ENCODE measurements around the gene TSSK6.

TSSK6 gene

DNA sequence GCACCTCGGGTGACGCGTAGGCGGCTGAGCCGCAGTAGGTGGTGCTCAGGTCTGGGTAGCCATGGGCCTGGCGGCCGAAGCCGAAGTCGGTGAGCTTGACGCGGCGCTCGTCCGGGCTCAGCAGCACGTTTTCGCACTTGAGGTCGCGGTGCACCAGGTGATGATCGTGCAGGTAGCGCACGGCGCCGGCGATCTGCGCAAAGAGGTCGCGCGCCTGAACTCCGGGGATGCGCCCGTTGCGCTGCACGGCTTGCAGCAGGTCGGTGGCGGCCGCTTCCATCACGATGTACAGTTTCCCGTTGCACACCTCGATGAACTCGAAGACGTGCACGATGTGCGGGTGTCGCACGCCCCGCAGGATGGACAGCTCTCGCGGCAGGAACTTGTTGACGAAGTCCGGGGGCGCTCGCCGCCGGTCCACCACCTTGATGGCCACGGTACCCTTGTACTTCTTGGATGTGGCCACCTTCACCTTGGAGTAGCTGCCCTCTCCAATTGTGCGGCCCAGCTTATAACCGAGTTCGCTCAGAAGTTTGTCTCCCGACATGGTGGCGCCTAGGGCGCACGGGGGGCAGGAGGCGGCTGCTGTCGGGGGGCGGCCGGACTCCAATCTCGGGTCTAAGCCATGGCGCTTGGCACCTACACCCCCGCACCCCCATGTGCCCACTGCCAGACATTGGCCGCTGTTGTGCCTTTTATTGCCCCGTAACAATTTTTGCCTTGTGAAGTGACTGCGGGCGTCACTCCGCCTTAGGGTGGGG is at the start of gene TSSK6:
TSS of gene TSSK6 (minus strand) at position 668 of the 761 bp plus-strand sequence. CDS start at position 547, 121 bp downstream.
- no peak for DNase-seq

DNA sequence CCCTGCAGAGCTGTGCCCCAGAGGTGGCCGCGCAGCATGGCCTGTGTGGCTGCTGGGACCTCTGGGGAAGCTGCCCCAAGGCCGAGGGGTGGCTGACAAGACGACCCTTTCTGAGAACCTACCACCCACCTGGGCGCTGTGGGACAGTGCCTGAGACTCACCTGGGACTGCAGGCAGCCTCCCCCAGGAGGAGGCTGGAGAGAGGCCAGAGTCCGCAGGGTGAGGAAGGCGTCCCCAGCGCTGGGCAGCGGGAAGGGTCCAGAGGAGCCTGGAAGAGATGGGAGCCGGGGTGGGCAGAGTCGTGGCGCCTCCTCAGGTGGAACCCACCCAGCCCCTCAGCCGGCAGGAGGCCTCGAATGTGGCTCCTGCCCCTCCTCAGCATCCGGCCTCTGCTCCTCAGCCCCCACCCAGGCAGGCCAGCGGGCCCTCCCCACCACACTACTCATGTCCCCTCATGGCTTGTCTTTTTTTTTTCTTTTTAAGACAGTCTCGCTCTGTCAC is 48.0 kb upstream of the TSSK6 start:
- no peak for DNase-seq

DNA sequence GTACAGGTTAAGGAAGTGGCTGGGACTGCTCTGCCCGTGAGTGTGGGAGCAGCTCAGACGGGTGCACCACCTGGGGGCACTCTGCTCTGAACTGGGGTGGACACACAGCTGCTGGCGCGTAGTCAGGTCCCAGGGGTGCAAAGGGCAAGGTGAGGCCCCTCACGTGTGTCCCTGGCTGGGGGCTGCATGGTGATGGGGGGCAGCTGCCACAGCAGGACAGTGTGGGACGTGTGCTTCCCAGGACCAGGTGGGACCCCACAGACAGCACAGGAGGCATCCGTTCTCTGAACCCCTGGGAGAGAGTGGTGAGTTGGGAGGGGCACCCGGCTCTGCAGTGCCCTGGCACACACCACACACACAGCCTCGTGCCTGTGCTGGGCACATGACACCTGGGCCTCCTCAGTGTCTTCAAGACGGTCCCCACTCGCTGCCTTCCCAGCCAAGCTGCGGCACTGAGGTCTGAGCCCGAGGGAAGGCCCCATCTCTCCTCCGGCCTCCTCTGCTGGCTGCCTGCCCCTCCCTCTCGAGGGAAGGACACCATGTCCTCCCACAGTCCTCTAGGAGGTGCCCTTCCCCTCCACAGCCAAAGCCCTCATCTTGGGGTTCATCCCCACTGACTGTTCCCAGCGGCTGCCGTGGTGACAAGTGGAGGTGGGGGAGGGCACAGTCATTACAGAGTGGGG is 47.5 kb upstream of the TSSK6 start:
- peak; percentile 51 to 60 for DNase-seq

DNA sequence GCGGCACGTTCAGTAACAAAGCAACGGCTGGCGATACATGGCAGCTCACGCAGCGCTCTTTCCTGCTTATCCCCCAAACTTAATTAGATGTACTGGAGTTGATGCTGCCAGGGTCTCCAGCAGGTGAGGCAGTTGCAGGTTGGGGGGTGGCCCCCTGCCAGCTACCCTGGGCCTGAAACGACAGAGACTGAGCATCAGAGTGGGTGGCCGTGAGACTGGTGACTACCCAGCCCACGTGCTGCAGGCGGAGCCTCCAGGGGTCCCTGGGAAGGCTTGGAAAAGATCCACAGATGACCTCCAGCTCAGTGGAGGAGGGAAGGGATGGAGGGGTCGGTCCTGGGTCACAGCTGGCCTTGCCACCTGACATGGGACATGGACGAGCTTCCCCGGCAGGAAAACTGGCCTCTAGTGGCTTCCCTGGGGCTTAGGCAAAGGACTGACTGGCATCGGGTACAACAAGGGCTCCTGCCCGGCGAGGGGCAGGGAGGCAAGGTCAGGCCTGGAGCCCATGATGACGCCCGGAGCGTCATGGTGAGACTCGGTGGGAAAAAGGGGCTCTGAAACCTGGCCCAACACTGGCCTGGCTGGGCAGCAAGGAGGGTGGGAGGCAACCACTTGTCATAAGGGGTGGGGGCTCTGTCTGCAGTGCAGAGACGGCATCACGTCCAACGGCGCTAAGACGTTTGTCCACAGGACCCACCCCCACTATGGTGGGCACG is 46.8 kb upstream of the TSSK6 start:
- no peak for DNase-seq

DNA sequence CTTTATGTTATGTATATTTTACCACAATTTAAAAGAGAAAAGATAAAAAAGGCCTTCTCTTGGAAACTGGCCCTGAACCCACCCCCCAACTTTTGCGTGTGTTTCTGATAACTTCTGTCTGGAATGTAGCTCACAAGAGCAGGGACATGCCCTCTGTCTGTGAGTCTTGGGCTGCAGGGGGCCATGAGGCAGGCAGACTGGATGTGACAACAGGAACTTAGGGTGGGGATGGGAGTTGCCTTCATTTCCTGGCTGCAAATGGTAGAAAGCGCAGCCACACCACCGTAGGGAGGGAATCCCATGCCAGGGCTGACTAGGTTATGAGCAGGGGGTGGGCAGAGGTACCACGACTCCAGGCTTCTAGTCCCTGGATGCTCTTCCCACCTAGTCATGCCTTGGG is 44.6 kb upstream of the TSSK6 start:
- no peak for DNase-seq

DNA sequence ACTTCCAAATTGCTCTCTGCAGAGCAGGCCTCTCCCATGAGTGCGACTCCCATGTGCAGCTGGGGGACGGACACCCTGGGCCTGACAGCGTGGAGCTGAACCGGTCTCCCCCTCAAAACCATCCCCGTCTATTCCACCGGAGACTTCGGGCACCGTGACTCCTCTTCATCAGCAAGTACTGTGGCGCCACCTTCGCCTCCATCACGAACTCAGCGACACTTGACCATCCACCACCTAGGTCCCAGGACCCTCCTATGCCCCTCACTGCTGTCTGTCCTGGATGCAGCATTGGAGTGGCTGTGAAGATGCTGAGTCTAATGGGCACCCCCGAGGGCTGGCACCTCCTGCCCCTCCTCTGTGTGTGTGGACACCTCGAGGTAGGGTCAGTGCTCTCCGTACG is 43.3 kb upstream of the TSSK6 start:
- no peak for DNase-seq

DNA sequence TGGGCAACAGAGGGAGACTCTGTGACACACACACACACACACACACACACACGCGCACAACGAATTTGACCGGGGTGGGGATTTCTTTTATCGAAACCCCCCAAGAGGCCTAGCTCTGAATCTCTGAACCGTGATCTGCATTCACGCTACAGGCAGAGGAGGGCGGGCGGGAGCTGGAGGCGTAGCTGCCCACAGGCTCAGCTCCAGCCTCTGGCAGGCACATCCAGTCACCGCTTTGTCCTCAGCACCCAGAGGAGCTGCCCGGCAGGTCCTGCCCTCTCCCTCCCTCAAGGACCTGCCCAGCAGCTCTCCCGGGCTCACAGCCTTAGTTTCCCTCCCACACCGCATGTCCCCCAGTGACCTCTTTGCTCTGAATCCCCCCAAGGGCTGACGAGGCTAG is 42.7 kb upstream of the TSSK6 start:
- DNase-seq: no peak

DNA sequence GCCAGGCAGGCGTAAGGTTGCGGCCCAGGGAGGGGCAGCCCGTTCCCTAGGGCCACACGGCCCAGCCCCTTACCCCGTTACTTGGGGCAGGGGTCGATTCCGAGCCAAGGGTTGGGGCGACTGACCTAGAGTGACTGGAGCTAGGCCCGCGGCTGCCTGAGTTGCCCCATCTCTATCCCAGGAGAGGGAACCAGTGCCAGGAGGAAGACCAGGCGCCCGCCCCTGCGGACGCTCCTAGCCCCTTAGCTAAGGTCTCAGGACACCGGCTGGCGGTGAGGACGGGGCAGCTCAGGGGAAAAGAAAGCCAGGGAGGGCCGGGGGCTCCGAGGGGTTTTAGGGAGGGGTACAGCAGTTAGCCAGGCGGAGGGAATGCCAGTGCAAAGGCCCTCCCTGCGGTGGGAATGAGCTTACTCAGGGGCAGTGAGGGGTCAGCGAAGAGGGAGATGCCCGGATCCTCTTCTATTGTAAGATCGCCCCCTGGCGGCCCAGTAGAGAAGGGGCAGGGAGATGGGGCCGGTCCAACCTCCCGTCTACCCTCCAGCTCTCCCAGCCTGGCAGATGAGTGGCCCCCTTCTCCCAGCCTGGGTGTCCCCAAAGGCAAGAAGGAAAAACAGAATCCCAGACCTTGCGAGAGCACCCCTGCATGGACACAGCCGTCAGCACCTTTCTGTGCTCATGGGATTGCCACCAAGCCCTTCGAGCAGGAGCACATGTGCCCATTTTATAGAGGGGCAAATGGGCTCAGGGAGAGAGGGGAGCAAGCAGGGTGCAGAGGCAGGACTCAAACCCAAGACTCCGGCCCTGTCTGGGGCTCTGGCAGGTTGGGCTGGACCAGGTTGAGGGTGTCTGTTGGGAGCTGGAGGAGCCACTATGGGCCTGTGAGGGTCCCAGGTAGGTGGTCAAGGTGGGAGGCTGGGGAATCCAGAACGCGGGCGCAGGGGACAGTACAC is 39.0 kb upstream of the TSSK6 start:
- peak; percentile 50 to 51 for DNase-seq

DNA sequence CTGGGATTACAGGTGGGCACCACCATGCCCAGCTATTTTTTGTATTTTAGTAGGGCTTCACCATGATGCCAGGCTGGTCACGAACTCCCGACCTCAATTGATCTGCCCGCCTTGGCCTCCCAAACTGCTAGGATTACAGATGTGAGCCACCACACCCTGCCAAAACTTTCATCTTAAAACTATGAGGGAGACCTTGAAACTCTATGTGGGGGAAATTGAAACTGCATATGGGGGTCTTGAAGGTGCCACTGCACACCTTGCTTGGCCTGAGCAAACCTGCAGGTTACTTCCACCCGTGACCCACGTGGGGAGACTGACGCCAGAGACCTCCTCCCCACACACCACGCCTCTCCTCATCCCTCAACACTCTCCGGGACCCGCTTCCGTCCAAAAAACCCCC is 38.3 kb upstream of the TSSK6 start:
- no peak for DNase-seq

DNA sequence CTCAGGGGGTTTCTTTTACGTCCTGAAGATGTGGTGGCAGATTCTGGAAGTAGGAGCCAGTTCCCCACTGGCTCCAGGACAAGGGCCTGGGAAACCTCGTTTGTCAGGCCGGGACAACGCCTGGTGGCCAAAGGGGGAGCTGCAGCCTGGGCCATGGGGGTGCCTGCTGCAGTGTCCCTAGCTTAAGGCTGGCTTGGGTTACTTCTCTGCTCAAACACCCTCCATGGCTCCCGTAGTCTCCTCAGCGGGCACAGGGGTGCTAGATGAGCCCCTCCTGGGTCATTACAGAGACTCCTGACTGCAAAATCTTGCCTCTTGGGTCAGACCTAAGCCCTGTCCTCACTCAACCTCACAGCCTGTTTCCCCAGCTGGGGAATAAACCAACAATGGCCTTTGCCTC is 37.5 kb upstream of the TSSK6 start:
- DNase-seq: peak in 1 of 2 donors; percentile 16

DNA sequence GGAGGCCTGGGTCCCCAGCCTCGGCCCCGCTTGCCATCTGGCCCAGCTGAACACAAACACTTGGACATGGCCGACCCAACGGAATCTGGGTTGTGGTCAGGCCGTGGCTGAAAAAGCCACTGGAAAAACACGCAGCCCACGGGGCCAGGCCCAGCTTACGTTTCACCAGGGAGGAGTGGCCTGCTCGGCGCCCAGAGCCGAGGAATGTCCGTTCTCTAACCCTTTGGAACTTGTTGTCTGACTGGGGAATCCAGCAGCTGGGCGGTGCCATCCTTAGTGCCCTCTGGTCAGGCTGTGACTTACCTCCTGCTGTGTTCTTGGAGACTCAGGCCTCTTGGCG is 36.5 kb upstream of the TSSK6 start:
- DNase-seq: no peak

DNA sequence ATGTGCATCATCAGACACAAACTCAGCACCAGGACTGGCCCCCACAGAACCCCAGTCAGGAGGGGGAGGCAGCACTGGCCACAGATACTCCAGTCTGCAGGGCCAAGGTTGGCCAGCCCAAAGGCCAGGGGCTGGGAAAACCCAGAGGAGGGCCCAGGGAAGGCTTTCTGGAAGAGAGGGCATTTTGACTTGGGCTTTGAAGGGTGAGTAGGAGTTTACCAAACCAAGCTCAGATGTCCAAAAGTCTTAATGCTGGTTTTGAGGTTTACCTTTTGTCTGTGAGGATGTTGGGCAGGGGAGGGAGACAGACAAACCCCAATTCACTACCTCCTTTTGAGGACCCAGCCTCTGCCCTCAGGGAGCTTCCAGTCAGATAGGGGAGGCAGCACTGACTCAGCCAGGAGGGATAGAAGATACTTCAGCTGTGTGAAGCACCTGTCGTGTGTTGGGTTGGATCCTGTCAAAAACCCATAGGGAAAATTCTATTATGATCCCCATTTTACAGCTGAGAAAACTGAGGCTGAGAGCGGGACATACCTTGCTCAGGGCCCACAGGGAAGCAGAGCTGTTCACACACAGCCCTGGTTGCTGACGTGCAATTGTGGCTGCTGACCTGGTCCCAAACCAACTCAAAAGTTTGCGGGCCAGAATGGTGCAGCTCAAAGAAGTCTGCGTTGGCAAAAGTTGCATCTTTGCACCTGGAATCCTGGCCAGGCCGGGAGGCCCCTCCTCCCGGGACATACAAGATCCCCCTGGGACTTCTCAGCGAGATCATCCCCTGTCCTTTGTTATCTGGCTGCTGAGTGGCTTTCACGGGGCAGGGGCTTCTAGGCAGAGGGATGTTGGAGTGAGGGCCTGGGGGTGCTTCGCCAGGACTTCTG is 35.9 kb upstream of the TSSK6 start:
- no peak for DNase-seq

DNA sequence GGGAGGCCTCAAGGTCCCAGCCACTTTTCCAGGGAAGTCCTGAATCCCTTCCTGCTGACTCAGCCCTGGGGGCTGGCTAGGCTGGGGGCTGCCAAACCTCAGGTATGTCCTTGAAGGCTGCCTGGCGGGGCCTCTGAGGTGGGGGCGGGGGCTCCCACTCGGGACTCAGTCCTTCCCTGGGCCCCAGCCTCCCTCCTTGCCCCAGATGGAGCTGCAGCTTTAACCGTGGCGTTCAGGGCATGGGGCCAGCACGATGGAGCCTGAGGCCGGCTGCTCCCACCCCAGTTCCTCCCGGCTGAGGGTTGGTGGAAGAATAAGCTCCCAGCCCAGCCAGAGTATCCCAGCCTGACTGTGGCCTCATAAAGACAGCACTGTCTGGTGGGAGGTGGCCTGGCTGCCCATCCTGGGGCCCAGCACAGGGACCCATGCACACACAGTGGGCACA is 35.2 kb upstream of the TSSK6 start:
- DNase-seq: no peak

DNA sequence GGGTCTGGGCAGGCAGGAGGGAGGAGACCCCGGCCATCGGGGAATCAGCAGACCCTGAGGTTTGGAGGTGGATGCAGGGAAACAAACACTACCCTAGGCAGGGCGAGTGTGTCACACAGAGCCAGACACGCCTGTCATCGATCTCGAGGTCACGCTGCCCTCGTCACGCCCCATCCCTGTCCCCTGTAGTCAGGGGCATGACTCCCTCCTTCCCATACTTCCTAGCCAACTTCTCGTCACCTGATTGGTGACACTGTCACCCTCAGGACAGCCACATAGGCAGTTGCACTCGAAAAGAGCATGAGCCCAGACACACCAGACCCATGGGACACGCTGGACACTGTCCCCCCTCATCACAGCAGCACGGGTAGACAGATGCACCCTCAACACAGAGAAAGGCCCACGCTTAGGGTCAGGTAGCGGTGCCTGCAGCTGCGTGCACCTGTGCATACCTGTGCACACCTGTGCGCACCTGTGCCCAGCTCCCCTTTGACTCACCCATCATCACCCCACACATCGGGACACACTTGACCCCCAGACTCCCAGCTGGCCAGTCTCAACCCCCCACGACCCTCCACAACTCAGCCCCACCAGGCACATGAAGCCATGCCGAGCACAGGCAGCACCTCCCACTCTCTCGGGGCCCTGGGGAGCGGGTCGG is 34.6 kb upstream of the TSSK6 start:
- no peak for DNase-seq

DNA sequence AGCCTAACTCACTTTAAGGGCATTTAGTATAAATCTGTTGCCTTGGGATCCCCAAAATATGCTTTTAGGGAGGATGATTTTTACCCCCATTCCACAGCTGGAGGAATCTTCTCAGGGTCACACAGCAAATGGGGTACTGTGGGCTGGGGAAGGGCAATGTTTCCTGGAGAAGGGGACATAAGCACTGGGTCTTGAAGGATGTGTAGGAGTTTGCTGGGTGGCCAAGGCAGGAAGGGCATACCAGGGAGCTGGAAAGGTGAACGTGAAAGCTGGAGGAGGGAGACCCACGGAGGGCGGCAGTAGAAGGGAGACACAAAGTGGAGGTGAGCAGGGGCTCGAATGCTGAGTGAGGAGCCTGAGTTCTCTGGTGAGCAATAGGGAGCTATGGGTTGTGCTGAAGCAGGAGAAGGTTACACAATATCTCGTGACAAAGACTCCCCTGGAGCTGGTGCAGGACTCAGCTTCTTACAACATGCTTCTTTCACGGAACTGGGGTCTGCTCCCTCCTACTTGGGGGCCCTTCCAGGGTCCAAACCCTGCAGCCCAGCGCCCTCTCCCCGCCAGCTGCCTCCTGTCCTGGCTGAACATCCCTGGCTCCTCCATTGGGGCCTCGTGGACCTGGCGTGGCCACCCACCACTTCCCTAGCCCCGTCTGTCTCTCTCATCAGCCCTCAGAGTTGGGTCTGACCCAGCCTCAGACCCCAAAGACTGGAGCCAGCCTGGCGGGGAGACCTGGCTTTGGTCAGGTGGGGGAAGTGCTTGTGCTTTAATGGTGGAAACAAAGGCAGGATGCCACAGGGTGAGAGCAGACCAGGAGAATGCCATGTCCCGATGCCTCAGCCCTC is 33.8 kb upstream of the TSSK6 start:
- DNase-seq: no peak

DNA sequence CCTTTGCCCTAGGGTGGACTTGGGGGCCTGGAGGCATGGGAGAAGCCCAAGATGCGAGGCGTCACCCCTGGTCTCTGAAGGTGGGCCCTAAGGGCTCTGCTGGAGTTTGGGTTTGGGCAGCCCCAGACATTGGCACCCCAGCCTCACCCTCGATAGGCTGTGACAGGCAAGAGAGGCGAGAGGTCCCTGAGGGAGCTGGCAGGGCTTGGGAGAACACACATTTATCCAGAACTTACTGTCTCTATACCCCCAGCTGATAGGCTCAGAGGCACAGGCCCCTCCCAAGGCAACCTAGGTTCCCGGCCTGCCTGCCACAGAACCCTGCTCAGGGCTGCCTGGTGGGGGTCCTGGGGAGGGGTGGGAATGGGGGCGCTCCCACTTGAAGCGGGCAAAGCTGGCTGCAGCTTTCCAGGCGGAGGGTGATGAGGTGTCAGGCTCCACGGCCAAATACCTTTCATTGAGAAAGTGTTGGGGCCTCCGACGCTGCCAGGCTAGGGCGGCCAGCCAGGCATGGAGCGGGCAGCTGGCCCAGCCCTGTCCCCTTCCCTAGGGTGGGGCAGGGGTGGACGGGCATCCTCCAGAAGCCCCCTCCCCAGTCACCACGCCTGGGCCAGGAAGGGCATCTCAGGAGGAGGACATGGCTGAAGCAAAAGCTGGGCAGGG is 32.5 kb upstream of the TSSK6 start:
- DNase-seq: no peak

DNA sequence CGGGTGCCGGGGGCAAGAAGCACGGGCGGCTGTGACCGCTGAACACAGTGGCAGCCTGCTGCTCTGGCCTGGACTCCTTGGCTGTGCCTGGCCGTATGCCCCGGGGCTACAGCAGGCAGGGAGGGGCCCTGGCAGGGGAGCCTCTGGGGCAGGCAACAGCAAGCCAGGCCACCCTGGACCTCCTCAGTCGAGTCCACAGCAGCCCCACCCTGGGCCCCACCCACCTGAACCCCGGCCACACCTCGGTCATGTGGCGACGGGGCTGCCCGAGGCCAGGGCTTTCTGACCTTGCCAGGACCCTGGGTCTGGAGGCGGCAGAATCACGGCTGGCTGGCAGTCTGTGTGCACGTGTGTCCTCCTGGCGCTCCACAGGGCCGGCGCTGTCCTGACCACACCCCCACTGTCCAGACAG is 31.4 kb upstream of the TSSK6 start:
- DNase-seq: no peak

DNA sequence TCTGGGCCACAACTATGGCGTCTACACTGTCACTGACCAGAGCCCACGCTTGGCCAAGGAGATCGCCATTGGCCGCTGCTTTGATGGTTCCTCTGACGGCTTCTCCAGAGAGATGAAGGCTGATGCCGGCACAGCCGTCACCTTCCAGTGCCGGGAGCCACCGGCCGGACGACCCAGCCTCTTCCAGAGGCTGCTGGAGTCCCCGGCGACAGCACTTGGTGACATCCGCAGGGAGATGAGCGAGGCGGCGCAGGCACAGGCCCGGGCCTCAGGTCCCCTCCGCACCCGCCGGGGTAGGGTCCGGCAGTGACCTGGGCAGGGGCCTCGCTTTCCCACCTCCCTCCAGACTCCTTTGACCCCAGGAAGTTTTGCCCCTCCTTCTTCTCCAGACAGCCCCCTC is 30.4 kb upstream of the TSSK6 start:
- no peak for DNase-seq

DNA sequence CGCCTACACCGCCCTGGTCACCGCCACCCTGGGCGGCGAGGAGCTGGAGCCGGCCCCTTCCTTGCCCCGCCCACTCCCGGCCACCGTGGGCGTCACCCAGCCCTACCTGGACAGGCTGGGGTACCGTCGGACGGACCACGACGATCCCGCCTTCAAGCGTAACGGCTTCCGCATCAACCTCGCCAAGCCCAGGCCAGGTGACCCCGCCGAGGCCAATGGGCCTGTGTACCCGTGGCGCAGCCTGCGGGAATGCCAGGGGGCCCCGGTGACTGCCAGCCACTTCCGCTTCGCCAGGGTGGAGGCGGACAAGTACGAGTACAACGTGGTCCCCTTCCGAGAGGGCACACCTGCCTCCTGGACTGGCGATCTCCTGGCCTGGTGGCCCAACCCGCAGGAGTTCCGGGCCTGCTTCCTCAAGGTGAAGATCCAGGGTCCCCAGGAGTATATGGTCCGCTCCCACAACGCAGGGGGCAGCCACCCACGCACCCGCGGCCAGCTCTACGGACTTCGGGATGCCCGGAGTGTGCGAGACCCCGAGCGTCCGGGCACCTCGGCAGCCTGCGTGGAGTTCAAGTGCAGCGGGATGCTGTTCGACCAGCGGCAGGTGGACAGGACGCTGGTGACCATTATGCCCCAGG is 29.7 kb upstream of the TSSK6 start:
- DNase-seq: no peak
